Vagina (tissue), 2 donors: ENCODE data around the gene UBXN7. TPM values are rescaled to one million over a fixed set of nuclear protein-coding genes. Genes with fewer than 3 reads are reported as not detected.
"Not testable (repeated sequence)": the region's sequence is repeated elsewhere in the genome, so short reads cannot be mapped to it uniquely, and the experiment has no call there.

Experiments used
- DNase-seq, 2 donors: peaks; one replicate each; pipeline ENCODE4 v3.0.0-alpha.2; 2017; ENCODE audit errors: extremely low spot score in 2 of 2
- H3K27ac ChIP-seq: fragments of 200-600 bp; sonication (generic); one replicate; pipeline ENCODE4 v1.5.1; 2019
- H3K27me3 ChIP-seq: fragments of 200-600 bp; sonication (generic); one replicate; pipeline ENCODE4 v1.5.1; 2019
- H3K36me3 ChIP-seq, 2 donors: fragments of 200-600 bp; sonication (generic); one replicate each; pipeline ENCODE4 v1.5.1; 2017 to 2019
- H3K4me1 ChIP-seq: fragments of 200-600 bp; sonication (generic); one replicate; pipeline ENCODE4 v1.5.1; 2019
- H3K4me3 ChIP-seq, 2 donors: fragments of 200-600 bp; sonication (generic); 1 replicate in 1 of 2; 2 replicates in 1 of 2; pipeline ENCODE4 v1.5.1; 2016 to 2019
- H3K9me3 ChIP-seq: fragments of 200-600 bp; sonication (generic); one replicate; pipeline ENCODE4 v1.5.1; 2019
- POLR2A ChIP-seq, 2 donors: fragments of 450-650 bp; IDR thresholded peaks; one replicate each; pipeline ENCODE4 v1.6.1; 2017; ENCODE audit warnings: antibody characterized with exemption in 2 of 2, mild to moderate bottlenecking in 2 of 2, moderate library complexity in 2 of 2
- POLR2AphosphoS5 ChIP-seq, 2 donors: sonication (generic); formaldehyde crosslinking; IDR thresholded peaks; one replicate each; pipeline ENCODE4 v1.9.0; 2017; ENCODE audit warnings: antibody characterized with exemption in 2 of 2, mild to moderate bottlenecking in 2 of 2, low read depth in 1 of 2; ENCODE audit not compliant: insufficient read depth in 1 of 2
- intact Hi-C: fragments of 100-400 bp; cut with DNase I; formaldehyde crosslinking; loops from one replicate; pipeline ENCODE4 v1.15.1; 2023
- total RNA-seq: library from RNA; depleted of rRNA; stranded (reverse); fragments of >200 nt; gene quantifications from one replicate; pipeline ENCODE4 v1.2.3, GENCODE V29; 2016
- TF ChIP-seq, protein P1 (sequence below), 3 experiments: fragments of 450-650 bp in 2 of 3; fragments of 200-600 bp in 1 of 3; sonication (generic) in 1 of 3; IDR thresholded peaks; one replicate each; pipeline ENCODE4 v1.5.1; 2017 to 2019; ENCODE audit warnings: antibody characterized with exemption in 3 of 3, mild to moderate bottlenecking in 2 of 3, moderate library complexity in 2 of 3

The UBXN7 gene
- total RNA-seq, 1 donor from 2014 or later, result 29.5 TPM

- Histone ChIP-seq H3K36me3 (peaks cover 0 to 10% of the 10 kb centered on the region in 2 donors), H3K27ac (no peak overlapping the region), H3K4me1 (no peaks in the 10 kb centered on the region), H3K4me3 (no peak overlapping the region), H3K27me3 (no peaks in the 10 kb centered on the region), H3K9me3 (no peaks in the 10 kb centered on the region)
- DNase-seq, result no peak
- TF ChIP-seq, protein P1, sequence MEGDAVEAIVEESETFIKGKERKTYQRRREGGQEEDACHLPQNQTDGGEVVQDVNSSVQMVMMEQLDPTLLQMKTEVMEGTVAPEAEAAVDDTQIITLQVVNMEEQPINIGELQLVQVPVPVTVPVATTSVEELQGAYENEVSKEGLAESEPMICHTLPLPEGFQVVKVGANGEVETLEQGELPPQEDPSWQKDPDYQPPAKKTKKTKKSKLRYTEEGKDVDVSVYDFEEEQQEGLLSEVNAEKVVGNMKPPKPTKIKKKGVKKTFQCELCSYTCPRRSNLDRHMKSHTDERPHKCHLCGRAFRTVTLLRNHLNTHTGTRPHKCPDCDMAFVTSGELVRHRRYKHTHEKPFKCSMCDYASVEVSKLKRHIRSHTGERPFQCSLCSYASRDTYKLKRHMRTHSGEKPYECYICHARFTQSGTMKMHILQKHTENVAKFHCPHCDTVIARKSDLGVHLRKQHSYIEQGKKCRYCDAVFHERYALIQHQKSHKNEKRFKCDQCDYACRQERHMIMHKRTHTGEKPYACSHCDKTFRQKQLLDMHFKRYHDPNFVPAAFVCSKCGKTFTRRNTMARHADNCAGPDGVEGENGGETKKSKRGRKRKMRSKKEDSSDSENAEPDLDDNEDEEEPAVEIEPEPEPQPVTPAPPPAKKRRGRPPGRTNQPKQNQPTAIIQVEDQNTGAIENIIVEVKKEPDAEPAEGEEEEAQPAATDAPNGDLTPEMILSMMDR (IDR thresholded peaks at IDR 0.05), result no peak
- TF ChIP-seq POLR2A (IDR thresholded peaks at IDR 0.05) (no peak), POLR2AphosphoS5 (IDR thresholded peaks at IDR 0.05; ENCODE audit: insufficient read depth in 1 of 2, low read depth in 1 of 2) (no peak)
- intact Hi-C loops, result no loop called here
Measured at GRCh38 chr3:196463804-196464203, 31.6 kb upstream of the UBXN7 start.

DNA sequence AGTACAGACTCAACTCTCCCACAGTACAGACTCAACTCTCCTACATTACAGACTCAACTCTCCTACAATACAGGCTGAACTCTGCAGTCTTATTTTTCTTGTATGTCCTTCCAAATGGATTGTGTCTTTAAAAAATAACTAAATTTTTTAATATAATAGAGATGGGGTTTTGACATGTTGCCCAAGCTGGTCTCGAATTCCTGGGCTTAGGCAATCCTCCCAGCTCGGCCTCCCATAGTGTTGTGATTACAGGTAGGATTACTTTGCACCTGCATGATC, 31.2 kb upstream of the UBXN7 start:
- Histone ChIP-seq H3K4me1 (no peaks in the 10 kb centered on the region), H3K36me3 (peaks cover 0 to 8% of the 10 kb centered on the region in 2 donors), H3K4me3 (no peak overlapping the region), H3K9me3 (no peaks in the 10 kb centered on the region), H3K27ac (no peak overlapping the region), H3K27me3 (no peaks in the 10 kb centered on the region)
- intact Hi-C loops, result no loop called here
- no peak for TF ChIP-seq POLR2A (IDR thresholded peaks at IDR 0.05)
- TF ChIP-seq, protein P1 (IDR thresholded peaks at IDR 0.05), result no peak
- no peak for TF ChIP-seq POLR2AphosphoS5 (IDR thresholded peaks at IDR 0.05; ENCODE audit: insufficient read depth in 1 of 2, low read depth in 1 of 2)
- no peak for DNase-seq

DNA sequence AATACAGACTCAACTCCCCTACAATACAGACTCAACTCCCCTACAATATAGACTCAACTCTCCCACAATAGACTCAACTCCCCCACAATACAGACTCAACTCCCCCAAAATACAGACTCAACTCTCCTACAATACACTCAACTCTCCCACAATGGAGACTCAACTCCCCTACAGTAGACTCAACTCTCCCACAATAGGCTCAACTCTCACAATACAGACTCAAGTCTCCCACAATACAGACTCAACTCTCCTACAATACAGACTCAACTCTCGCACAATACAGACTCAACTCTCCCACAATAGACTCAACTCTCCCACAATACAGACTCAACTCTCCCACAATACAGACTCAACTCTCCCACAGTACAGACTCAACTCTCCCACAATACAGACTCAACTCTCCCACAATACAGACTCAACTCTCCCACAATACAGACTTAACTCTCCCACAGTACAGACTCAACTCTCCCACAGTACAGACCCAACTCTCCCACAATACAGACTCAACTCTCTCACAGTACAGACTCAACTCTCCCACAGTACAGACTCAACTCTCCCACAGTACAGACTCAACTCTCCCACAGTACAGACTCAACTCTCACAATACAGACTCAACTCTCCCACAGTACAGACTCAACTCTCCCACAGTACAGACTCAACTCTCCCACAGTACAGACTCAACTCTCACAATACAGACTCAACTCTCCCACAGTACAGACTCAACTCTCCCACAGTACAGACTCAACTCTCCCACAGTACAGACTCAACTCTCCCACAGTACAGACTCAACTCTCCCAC, 30.7 kb upstream of the UBXN7 start:
- intact Hi-C loops, H3K4me3 ChIP-seq, H3K36me3 ChIP-seq, H3K27me3 ChIP-seq, H3K9me3 ChIP-seq, H3K4me1 ChIP-seq, H3K27ac ChIP-seq, DNase-seq: not testable (repeated sequence)

GRCh38 chr3:196458063-196458462, 25.8 kb upstream of the UBXN7 start:
- Histone ChIP-seq H3K4me1 (no peaks in the 10 kb centered on the region), H3K4me3 (no peak overlapping the region), H3K36me3 (no peaks in the 10 kb centered on the region), H3K27ac (no peak overlapping the region), H3K9me3 (no peaks in the 10 kb centered on the region), H3K27me3 (no peaks in the 10 kb centered on the region)
- TF ChIP-seq POLR2AphosphoS5 (IDR thresholded peaks at IDR 0.05; ENCODE audit: insufficient read depth in 1 of 2, low read depth in 1 of 2) (no peak), POLR2A (IDR thresholded peaks at IDR 0.05) (no peak)
- TF ChIP-seq, protein P1 (IDR thresholded peaks at IDR 0.05), result no peak
- intact Hi-C loops, result no loop called here
- no peak for DNase-seq

DNA sequence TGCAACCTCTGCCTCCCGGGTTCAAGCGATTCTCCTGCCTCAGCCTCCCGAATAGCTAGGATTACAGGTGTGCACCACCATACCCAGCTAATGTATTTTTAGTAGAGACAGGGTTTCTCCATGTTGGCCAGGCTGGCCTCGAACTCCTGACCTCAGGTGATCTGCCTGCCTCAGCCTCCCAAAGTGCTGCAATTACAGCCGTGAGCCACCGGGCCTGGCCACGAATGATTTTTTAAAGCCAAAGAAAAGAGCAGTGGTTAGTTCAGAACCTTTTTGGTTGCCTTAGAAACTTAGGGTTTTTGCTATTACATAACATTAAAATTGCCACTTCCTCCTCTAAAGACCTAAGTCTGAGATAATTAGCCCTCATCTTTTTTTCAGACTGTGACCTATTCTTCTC, 25.2 kb upstream of the UBXN7 start:
- H3K27ac ChIP-seq, intact Hi-C loops, H3K4me1 ChIP-seq, H3K4me3 ChIP-seq, H3K9me3 ChIP-seq, H3K36me3 ChIP-seq, DNase-seq, H3K27me3 ChIP-seq: not testable (repeated sequence)

DNA sequence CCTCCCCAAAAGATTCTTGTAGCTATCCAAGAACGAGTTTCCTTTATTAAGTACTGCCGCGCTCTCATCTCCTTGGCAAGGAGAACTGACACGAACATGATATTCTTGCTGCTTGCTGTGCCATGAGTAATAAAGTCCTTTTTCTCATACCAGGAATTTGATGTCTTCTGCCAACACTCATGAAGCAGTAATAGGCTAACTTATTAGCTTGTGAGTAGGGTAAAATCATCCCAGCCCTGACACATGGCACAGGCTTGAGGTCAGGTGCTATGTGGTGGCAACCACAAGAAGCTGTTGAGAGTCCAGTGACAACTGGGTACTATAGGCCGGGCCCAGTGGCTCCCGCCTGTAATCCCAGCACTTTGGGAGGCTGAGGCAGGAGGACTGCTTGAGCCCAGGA, 22.7 kb upstream of the UBXN7 start:
- no peaks in the 10 kb centered on the region for H3K4me1 ChIP-seq
- no peaks in the 10 kb centered on the region for H3K36me3 ChIP-seq
- H3K4me3 ChIP-seq, result no peak overlapping the region
- H3K9me3 ChIP-seq, result no peaks in the 10 kb centered on the region
- H3K27me3 ChIP-seq, result no peaks in the 10 kb centered on the region
- no peak overlapping the region for H3K27ac ChIP-seq
- no peak for DNase-seq
- intact Hi-C loops, result no loop called here
- TF ChIP-seq POLR2AphosphoS5 (IDR thresholded peaks at IDR 0.05; ENCODE audit: insufficient read depth in 1 of 2, low read depth in 1 of 2) (no peak), POLR2A (IDR thresholded peaks at IDR 0.05) (no peak)
- TF ChIP-seq, protein P1 (IDR thresholded peaks at IDR 0.05), result no peak

GRCh38 chr3:196445391-196445790, 13.2 kb upstream of the UBXN7 start:
- H3K4me3 ChIP-seq, H3K27ac ChIP-seq, H3K36me3 ChIP-seq, H3K9me3 ChIP-seq, intact Hi-C loops, H3K4me1 ChIP-seq, DNase-seq, H3K27me3 ChIP-seq: not testable (repeated sequence)
